Smooth muscle cell of the brain vasculature (primary cell): ENCODE measurements around the gene DNAJB2.
"Not testable (repeated sequence)": the region's sequence is repeated elsewhere in the genome, so short reads cannot be mapped to it uniquely, and the experiment has no call there.

Experiments used
- DNase-seq: peaks from one replicate; pipeline ENCODE4 v3.0.0-alpha.2; 2012; ENCODE audit warnings: low read depth, low spot score

DNAJB2 gene

GRCh38 chr2:219258942-219259341, 20.2 kb upstream of the DNAJB2 start:
- not testable (repeated sequence) for DNase-seq

DNA sequence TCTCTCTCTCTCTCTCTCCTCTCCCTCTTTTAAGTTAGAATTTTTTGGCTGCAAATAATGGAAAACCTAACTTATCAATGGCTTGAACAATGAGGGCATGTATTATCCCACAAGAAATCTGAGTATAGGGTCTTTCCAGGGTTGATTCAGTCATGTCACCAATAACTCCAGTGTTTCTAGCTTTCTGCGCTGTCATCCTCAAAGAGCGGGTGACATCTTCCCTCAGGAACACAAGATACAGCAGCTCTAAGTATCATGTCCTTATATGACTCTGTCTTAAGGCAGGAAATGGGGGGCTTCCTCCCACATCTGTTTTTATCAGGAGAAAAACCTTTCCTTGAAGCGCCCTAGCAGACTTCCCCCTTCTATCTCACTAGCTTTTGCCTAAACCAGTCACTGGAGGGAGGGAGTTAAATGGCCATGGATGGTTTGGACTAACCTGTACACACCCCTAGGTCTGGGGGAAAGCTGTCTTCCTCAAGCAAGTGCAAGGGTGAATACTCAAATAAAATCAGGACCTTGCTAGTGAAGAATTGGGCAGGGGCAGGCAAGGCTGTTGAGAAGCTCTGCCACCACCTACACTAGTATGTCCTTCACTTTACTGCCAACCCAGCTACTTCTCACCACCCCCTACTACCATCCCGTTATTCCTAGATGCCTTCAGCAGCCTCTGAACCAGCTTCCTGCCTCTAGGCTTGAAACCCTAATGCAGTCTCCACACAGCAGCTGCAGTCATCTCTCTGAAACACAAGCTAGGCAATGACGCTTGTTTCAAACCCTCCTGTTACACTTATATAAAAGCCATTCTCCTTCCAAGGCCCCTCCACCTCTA, 17.9 kb upstream of the DNAJB2 start:
- no peak for DNase-seq

DNA sequence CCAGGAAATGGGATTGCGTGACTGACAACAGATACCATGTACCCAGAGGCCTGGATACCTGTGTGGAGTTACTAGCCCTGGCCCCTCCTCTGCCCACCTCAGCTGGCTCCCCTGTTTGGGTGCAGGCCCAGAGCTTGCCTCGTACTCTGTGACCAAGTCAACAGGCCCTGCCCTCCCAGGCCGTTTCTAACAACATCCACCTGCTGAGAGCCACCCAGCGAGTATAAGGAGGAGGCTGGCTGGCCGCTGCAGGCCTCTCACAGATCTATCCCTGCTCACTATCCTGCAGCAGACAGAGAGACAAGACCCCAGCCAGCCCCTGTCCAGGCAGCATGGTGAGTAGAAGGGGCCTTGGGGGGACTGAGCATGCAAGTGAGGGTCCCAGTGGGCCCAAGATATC, 12.9 kb upstream of the DNAJB2 start:
- DNase-seq: no peak

DNA sequence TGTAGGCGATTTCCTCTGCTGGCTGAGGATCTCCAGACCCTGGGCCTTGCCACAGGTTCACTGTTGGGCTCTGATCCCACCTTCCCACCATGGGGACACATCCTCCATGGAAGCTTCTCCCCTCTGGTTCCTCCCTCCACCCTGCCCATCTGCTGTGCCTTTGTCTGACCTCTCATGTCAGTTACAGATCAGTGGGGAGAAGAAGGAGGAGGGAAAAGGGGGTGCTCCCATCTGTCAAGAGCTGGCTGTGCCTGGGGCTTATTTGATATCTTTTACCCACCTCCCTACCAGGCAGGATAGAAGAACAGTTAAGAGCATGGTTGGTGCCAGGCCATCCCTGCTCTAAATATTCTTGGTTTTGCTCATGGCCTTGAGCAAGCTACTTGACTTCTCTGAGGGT, 12.3 kb upstream of the DNAJB2 start:
- DNase-seq: no peak

DNA sequence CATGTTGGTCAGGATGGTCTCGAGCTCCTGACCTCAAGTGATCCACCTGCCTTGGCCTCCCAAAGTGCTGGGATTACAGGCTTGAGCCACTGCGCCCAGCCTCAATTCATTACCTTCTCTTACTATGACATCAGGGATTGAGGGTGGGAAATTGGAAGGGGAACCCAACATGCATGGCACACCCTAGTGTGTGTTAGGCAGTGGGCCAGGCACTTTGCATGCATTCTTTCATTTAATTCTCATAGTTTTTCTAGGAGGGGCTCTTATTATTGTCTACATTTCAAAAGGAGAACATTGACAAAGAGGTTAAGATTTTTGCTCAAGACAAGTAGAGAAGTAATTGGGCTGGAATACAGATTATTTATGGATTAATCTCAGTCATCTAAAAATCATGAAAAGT, 10.9 kb upstream of the DNAJB2 start:
- DNase-seq: no peak

DNA sequence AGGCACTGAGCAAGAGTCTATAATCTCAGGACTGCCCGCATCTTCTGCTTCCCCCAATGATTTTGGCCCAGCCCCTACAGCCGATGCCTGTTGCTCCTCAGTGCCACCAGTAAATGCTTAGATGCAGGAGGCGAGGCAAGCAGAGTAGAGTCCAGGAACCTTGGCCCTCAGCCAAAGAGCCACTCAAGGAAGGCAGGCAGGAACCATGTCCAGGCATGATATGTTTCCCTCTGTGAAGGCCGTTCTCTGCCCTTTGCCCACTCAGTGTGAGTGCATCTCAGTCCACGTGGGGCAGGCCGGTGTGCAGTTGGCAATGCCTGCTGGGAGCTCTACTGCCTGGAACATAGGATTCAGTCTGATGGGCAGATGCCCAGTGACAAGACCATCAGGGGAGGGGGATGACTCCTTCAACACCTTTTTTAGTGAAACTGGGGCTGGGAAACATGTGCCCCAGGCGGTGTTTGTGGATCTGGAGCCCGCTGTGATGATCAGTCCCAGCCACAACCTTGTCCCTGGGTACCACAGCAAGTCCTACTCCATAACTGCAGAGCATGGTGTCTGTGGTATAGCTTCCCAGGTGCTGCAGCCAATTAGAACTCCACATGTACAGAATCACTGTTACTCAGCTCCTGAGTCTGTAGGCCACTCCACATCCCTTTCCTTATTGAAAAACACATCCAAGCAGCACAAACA, 9.7 kb upstream of the DNAJB2 start:
- DNase-seq: no peak

GRCh38 chr2:219270055-219270372, 9.2 kb upstream of the DNAJB2 start:
- no peak for DNase-seq

DNA sequence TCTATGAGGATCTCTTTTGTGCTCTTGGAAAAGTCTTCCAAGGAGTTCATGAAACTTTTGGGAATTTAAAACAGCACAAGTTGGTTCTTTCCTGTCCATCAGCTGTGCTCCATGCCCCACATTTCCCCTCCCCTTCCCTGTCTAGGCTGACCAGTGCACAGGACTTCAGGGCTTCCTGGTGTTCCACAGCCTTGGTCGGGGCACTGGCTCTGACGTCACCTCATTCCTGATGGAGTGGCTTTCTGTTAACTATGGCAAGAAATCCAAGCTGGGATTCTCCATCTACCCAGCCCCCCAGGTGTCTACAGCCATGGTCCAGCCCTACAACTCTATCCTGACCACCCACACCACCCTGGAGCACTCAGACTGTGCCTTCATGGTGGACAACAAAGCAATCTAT, 8.1 kb upstream of the DNAJB2 start:
- no peak for DNase-seq

DNA sequence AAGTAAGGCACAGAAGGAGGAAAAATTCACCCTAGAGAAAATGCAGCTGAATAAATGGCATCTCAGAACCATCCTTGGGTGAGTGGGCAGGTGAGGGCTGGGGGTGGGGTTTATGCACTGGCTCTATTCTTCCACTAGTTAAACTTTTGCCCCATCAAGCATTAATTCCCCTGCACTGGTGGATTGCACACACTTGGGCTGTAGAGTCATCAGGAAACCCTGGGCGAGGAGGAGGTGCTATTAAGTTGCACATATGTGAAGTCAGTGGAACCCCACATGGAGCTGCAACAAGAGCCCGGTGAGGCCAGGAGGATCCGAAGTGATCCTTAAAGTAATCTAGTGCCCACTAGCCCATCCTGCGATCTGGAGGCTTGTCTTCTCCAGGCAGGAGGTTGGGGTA, 6.8 kb upstream of the DNAJB2 start:
- DNase-seq: no peak

DNA sequence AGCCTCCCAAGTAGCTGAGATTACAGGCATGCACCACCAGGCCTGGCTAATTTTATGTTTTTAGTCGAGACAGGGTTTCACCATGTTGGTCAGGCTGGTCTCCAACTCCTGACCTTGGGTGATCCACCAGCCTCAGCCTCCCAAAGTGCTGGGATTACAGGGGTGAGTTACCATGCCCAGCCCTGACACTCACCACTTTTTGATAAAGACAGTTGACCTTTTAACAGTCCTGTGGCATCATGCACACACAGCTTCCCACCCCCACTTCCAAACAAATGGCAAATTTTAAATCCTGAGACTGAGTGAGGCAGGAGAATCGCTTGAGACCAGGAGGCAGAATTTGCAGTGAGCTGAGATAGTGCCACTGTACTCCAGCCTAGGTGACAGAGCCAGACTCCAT, 6.2 kb upstream of the DNAJB2 start:
- DNase-seq: no peak

GRCh38 chr2:219273937-219274336, 5.2 kb upstream of the DNAJB2 start:
- no peak for DNase-seq

DNA sequence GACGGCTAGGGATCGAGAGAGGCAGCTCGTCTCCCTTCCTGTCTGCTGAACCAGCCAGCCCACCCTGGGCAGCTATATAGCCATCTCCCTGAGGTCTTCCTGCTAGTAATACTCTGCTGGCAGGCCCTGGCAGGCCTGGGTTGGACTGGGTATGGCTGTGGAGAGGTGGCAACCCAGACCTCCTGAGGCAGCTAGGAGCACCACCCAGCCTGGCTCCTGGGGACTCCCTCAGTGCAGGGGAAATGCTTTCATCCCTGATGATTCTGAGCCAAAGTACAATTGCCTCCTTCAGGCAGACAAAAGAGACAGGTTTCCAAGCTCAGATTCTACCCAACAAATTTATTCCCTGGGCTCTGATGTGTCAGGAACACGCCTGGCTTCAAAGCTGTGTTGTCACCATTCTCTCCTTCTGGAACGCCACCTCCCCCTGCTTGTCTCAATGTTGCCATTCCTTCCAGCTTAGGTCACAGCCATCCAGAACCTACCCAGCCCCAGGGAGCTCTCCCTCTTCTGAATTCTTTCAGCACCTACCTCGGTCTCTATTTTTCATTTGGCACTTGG, 4.7 kb upstream of the DNAJB2 start:
- no peak for DNase-seq

- no peak for DNase-seq
Observed at GRCh38 chr2:219277703-219278654, 1.2 kb upstream of the DNAJB2 start.

DNA sequence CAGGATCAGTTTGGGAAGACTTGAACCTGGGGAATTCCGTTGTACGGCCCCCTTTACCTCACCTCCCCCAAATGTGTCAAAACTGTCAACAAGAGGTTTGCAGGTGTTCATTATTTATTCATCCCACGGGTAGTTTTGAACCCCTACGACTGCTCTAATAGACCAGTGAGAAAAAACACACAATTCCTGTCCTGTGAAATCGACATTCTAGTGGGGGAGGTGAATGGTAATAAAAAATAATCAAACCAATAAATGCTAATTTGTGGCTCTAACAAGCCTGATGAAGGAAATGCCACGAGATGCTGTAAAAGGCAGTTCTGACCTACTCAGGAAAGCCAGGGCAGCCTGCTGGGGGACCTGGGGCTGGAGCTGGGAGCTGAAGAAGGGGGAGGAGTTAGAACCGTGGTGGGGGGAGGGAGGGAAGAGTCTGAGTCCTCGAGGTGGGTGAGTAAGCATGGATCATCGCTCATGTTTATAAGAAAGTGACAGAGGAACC, 463 bp upstream of the DNAJB2 start:
- no peak for DNase-seq

GRCh38 chr2:219279916-219280516, 850 bp downstream of the DNAJB2 start:
- no peak for DNase-seq

DNA sequence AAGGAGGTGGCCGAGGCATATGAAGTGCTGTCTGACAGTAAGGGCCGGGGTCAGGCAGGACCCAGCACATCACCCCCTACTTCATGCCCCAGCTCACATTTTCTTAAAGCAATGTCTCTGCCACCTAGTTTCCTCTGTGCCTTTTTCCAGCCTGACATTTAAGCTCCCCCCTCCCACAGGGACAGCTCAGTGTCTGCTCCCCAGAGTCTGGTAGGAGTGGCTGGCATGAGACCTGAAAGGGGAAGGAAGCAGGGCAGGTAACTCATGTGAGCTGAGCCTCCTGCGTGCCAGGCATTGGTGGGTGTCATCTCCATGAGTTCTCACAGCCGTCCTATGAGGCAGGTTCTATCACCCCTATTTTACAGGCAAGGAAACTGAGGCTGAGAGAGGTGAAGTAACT, 1.5 kb downstream of the DNAJB2 start:
- DNase-seq: no peak

- DNase-seq: no peak
Observed at GRCh38 chr2:219281588-219281987, 2.4 kb downstream of the DNAJB2 start.

DNA sequence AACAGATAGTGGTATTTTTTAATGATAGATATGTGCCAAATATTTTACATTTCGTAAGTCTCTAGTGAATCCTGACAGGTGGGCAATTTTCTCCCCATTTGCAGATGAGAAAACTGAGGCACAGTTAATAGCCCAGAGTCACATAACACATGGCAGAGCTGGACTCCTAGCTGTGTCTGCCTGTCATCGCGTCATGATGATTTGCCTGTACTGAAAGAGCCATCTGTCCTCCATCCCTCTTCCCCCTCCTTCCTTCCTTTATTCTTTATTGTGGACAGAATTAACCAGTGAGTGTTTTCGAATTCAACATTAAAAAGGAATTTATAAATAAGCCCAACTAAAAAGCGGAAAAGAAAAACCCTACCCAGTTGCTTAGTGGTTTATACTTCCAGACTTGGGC, 3.2 kb downstream of the DNAJB2 start:
- DNase-seq: no peak

DNA sequence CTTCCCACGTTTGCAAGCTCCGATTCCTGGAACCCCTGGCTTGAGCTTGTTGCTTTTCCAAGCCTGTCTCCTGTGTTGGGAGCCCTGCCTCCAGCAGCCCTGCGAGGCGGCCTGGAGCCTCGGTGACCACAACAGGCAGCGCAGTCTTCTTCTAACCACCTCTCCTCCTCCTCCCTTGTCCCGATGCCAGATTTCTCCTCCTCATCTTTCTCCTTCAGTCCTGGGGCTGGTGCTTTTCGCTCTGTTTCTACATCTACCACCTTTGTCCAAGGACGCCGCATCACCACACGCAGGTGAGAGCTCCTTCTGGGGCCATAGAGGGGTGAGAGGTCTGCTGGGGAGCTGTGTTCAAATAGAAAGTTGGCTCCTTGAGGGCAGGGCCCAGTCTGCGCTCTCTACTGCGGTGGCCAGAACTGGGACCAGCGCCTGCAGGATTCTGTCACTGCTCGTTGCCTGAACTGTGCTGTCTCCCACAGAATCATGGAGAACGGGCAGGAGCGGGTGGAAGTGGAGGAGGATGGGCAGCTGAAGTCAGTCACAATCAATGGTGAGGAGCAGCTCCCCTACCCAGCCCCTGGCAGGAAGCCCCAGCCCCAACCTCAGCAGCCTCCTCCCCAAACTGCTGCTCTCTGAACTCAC, 3.9 kb downstream of the DNAJB2 start:
- no peak for DNase-seq

- no peak for DNase-seq
Observed at GRCh38 chr2:219284501-219285372, 5.6 kb downstream of the DNAJB2 start.
